Muscle layer of colon (tissue), 2 donors: ENCODE measurements around the gene OR5A2.
"Not testable (repeated sequence)": the region's sequence is repeated elsewhere in the genome, so short reads cannot be mapped to it uniquely, and the experiment has no call there.

Experiments used
- H3K27ac ChIP-seq: one replicate; pipeline ENCODE4 v1.7.0; 2013; ENCODE audit warnings: low read depth, mild to moderate bottlenecking, low read length, moderate library complexity
- H3K27me3 ChIP-seq, 2 donors: one replicate each; pipeline ENCODE4 v1.7.0; 2013; ENCODE audit warnings: low read length in 2 of 2, mild to moderate bottlenecking in 2 of 2; ENCODE audit not compliant: insufficient read depth in 2 of 2, control insufficient read depth in 1 of 2
- H3K36me3 ChIP-seq: one replicate; pipeline ENCODE4 v1.7.0; 2013; ENCODE audit warnings: mild to moderate bottlenecking, low read length; ENCODE audit not compliant: insufficient read depth
- H3K4me1 ChIP-seq: one replicate; pipeline ENCODE4 v1.7.0; 2013; ENCODE audit warnings: mild to moderate bottlenecking, low read length; ENCODE audit not compliant: insufficient read depth
- H3K4me3 ChIP-seq, 2 donors: one replicate each; pipeline ENCODE4 v1.7.0; 2013; ENCODE audit warnings: low read length in 2 of 2, low read depth in 1 of 2, mild to moderate bottlenecking in 1 of 2, moderate library complexity in 1 of 2
- H3K9ac ChIP-seq: one replicate; pipeline ENCODE4 v1.7.0; 2013; ENCODE audit warnings: low read length
- H3K9me3 ChIP-seq: one replicate; pipeline ENCODE4 v1.7.0; 2013; ENCODE audit warnings: mild to moderate bottlenecking, low read length
- donor health status: abdominal sarcoma.
- donor health status: Adenocarcinoma of cecum.

Gene OR5A2

GRCh38 chr11:59380263-59381059, 45.8 kb downstream of the OR5A2 start:
- Histone ChIP-seq H3K4me1 (no peaks in the 10 kb centered on the region), H3K36me3 (no peaks in the 10 kb centered on the region), H3K9me3 (no peaks in the 10 kb centered on the region), H3K4me3 (no peak overlapping the region), H3K27me3 (no peaks in the 10 kb centered on the region), H3K9ac (no peak overlapping the region), H3K27ac (no peak overlapping the region)

- not testable (repeated sequence) for H3K9ac ChIP-seq, H3K27ac ChIP-seq, H3K36me3 ChIP-seq, H3K9me3 ChIP-seq, H3K4me1 ChIP-seq, H3K4me3 ChIP-seq, H3K27me3 ChIP-seq
Observed at GRCh38 chr11:59372324-59372723, 53.9 kb downstream of the OR5A2 start.

- H3K27ac ChIP-seq, result no peak overlapping the region
- H3K9ac ChIP-seq, result no peak overlapping the region
Observed at GRCh38 chr11:59368238-59369022, 57.8 kb downstream of the OR5A2 start.

More at GRCh38 chr11:59368238-59369022, 57.8 kb downstream of the OR5A2 start:
- no peaks in the 10 kb centered on the region for H3K27me3 ChIP-seq
- H3K4me1 ChIP-seq, result no peaks in the 10 kb centered on the region
- no peaks in the 10 kb centered on the region for H3K36me3 ChIP-seq
- H3K4me3 ChIP-seq, result no peak overlapping the region
- H3K9me3 ChIP-seq, result no peaks in the 10 kb centered on the region
